Measurements from ENCODE around the gene MUL1. TPM values are rescaled to one million over a fixed set of nuclear protein-coding genes. Genes with fewer than 3 reads are reported as not detected.
"Not testable (repeated sequence)": the region's sequence is repeated elsewhere in the genome, so short reads cannot be mapped to it uniquely, and the experiment has no call there.

The MUL1 gene
- 32.9 and 36.0 TPM in 2 replicates for total RNA-seq

GRCh38 chr1:20507564-20508410 lies at the start of gene MUL1:
MUL1 (minus strand) TSS chr1:20508151; CDS start chr1:20508024, 127 bp downstream.
- peak; percentile 64 for DNase-seq (ENCODE audit: low read depth, low spot score)

- no peak for DNase-seq (ENCODE audit: low read depth, low spot score)
These were observed 47.8 kb upstream of the MUL1 start for GRCh38 chr1:20555758-20556120.

- no peak for DNase-seq (ENCODE audit: low read depth, low spot score)
These were observed 47.2 kb upstream of the MUL1 start for GRCh38 chr1:20555025-20555757.

- DNase-seq (ENCODE audit: low read depth, low spot score): no peak
These were observed 44.9 kb upstream of the MUL1 start for GRCh38 chr1:20552728-20553445.

- no peak for DNase-seq (ENCODE audit: low read depth, low spot score)
These were observed 44.2 kb upstream of the MUL1 start, which contains the start of gene FAM43B for GRCh38 chr1:20551945-20552727. FAM43B (plus strand) TSS chr1:20552573; CDS start chr1:20552974, 401 bp downstream.

GRCh38 chr1:20551161-20551560 lies 43.2 kb upstream of the MUL1 start:
- DNase-seq (ENCODE audit: low read depth, low spot score): no peak

GRCh38 chr1:20546637-20547036 lies 38.7 kb upstream of the MUL1 start:
- no peak for DNase-seq (ENCODE audit: low read depth, low spot score)

- no peak for DNase-seq (ENCODE audit: low read depth, low spot score)
These were observed 32.3 kb upstream of the MUL1 start for GRCh38 chr1:20540281-20540680.

GRCh38 chr1:20538760-20539551 lies 31.0 kb upstream of the MUL1 start:
- DNase-seq (ENCODE audit: low read depth, low spot score): no peak

- DNase-seq (ENCODE audit: low read depth, low spot score): no peak
These were observed 30.3 kb upstream of the MUL1 start for GRCh38 chr1:20538227-20538626.

- DNase-seq (ENCODE audit: low read depth, low spot score): no peak
These were observed 26.9 kb upstream of the MUL1 start for GRCh38 chr1:20534659-20535417.

GRCh38 chr1:20533635-20534034 lies 25.7 kb upstream of the MUL1 start:
- DNase-seq (ENCODE audit: low read depth, low spot score): no peak

GRCh38 chr1:20530901-20531300 lies 22.9 kb upstream of the MUL1 start:
- no peak for DNase-seq (ENCODE audit: low read depth, low spot score)

GRCh38 chr1:20530306-20530705 lies 22.4 kb upstream of the MUL1 start:
- DNase-seq (ENCODE audit: low read depth, low spot score): peak; percentile 8

- DNase-seq (ENCODE audit: low read depth, low spot score): no peak
These were observed 20.3 kb upstream of the MUL1 start for GRCh38 chr1:20528221-20528620.

GRCh38 chr1:20526267-20526666 lies 18.3 kb upstream of the MUL1 start:
- DNase-seq (ENCODE audit: low read depth, low spot score): no peak

- DNase-seq (ENCODE audit: low read depth, low spot score): peak; percentile 19
These were observed 14.3 kb upstream of the MUL1 start for GRCh38 chr1:20521960-20522861.

- DNase-seq (ENCODE audit: low read depth, low spot score): not testable (repeated sequence)
These were observed 11.8 kb upstream of the MUL1 start for GRCh38 chr1:20519609-20520262.

Measured in pulmonary artery endothelial cell (primary cell).